ENCODE measurements around the gene RALGPS1. TPM values are rescaled to one million over a fixed set of nuclear protein-coding genes. Genes with fewer than 3 reads are reported as not detected.

RALGPS1 gene
- total and polyA plus RNA-seq, 2 of the 8 experiments (the other 6 are each of a cell fraction or from before 2014, with no cell fraction given): 20.0 to 23.5 TPM

DNA sequence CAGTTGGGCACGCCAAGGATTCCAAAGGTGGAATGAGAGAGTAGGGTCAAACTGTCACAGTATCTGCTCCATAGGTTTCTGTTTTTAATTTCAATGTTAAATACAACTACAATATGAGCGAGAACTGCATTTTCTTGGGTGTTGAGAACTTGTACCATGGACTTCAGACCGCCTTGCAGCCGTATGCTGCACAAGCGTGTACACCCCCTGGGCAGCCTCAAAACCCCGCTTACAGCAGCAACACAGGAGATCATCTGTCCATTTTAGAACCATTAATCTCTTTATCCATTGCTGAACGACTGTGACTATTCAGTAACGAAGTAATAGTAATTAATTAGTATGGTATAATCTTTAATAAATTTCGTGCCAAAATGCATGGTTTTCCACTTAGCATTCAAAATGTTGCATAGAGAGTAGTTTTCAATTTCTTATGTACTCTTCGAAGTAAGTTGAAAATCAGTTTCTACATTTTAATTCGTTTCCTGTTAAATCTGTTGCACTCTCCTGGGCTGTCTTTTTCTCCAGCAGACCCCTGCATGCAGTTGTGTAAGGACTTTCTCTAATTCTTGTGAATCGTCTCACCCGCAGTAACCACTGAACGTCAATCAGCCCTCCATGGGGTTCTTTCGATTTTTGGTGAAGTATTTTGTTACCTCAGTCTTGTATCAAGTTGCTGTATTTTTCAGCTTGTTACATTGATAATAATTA lies 308.0 kb downstream of the RALGPS1 start:
- Histone ChIP-seq H4K91ac (replicated peaks; ENCODE audit: insufficient read length, low read length) (no peak overlapping the region), H2BK15ac (ENCODE audit: low read length) (no peak overlapping the region), H3K27ac (ENCODE audit: low read depth, low read length) (no peak overlapping the region), H3K4me2 (ENCODE audit: insufficient read depth in 1 of 2, low read depth in 2 of 2, low read length in 2 of 2) (no peak overlapping the region), H2BK5ac (ENCODE audit: low read depth, low read length) (no peak overlapping the region), H3K4ac (replicated peaks; ENCODE audit: insufficient read length, low read depth, low read length) (no peak overlapping the region), H3K23ac (ENCODE audit: insufficient read length) (no peak overlapping the region), H4K8ac (ENCODE audit: extremely low read depth, insufficient read depth, low read length) (no peak overlapping the region), H3K4me3 (ENCODE audit: extremely low read depth in 1 of 4, insufficient read depth in 2 of 4, low read depth in 3 of 4, low read length in 4 of 4) (no peak overlapping the region), H4K20me1 (replicated peaks in 1 of 2; ENCODE audit: control insufficient read depth in 1 of 2, insufficient read depth in 2 of 2, low read length in 2 of 2) (peaks cover 2 to 7% of the 10 kb centered on the region in 2 experiments), H4K5ac (ENCODE audit: insufficient read length, low read depth, low read length) (no peak overlapping the region), H2AK5ac (ENCODE audit: low read depth, low read length) (no peak overlapping the region), H3K18ac (ENCODE audit: extremely low read depth, low read length) (no peak overlapping the region), H2AFZ (ENCODE audit: low read length) (no peak overlapping the region), H3K9ac (replicated peaks in 1 of 4; ENCODE audit: extremely low read depth in 1 of 4, low read depth in 3 of 4, low read length in 3 of 4) (no peak overlapping the region), H2BK120ac (replicated peaks; ENCODE audit: low read depth, low read length) (no peak overlapping the region), H3K9me3 (ENCODE audit: insufficient read depth in 2 of 2, low read depth in 1 of 2, low read length in 1 of 2) (no peaks in the 10 kb centered on the region), H3K36me3 (ENCODE audit: control insufficient read depth in 2 of 4, insufficient read depth in 4 of 4, low read length in 3 of 4) (no peaks in the 10 kb centered on the region), H3K27me3 (replicated peaks in 1 of 4; ENCODE audit: control insufficient read depth in 3 of 4, extremely low read depth in 1 of 4, insufficient read depth in 3 of 4, low read length in 3 of 4) (peaks cover 2 to 15% (median 13%) of the 10 kb centered on the region in 4 experiments; a peak in 6 of 7 replicates), H3K23me2 (ENCODE audit: low read depth, low read length) (peaks cover 13% of the 10 kb centered on the region), H3K79me2 (ENCODE audit: control insufficient read depth in 1 of 2, insufficient read depth in 2 of 2, low read length in 2 of 2) (no peaks in the 10 kb centered on the region), H2BK20ac (ENCODE audit: low read length) (no peak overlapping the region), H3K79me1 (ENCODE audit: low read depth, low read length) (no peaks in the 10 kb centered on the region), H3K14ac (ENCODE audit: insufficient read length) (no peak overlapping the region), H3K4me1 (replicated peaks in 1 of 4; ENCODE audit: control insufficient read depth in 3 of 4, insufficient read depth in 4 of 4, low read length in 3 of 4) (peaks cover 0 to 13% (median 8%) of the 10 kb centered on the region in 4 experiments; a peak in 5 of 7 replicates), H2BK12ac (ENCODE audit: low read depth, low read length) (no peak overlapping the region), H3K56ac (replicated peaks; ENCODE audit: insufficient read length, low read depth, low read length) (no peak overlapping the region)
- TF ChIP-seq BCL11A (IDR thresholded peaks at IDR 0.05; ENCODE audit: low read depth in 2 of 2, low read length in 2 of 2): no peak
- TF ChIP-seq, protein P1, sequence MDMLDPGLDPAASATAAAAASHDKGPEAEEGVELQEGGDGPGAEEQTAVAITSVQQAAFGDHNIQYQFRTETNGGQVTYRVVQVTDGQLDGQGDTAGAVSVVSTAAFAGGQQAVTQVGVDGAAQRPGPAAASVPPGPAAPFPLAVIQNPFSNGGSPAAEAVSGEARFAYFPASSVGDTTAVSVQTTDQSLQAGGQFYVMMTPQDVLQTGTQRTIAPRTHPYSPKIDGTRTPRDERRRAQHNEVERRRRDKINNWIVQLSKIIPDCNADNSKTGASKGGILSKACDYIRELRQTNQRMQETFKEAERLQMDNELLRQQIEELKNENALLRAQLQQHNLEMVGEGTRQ (IDR thresholded peaks at IDR 0.05; ENCODE audit: low read length): no peak
- no peak for TF ChIP-seq BACH1 (IDR thresholded peaks at IDR 0.05; ENCODE audit: low read length)
- TF ChIP-seq EGR1 (IDR thresholded peaks at IDR 0.05; ENCODE audit: borderline replicate concordance, low read depth, low read length): no peak
- no peak for TF ChIP-seq CTBP2 (IDR thresholded peaks at IDR 0.05; ENCODE audit: borderline replicate concordance, insufficient read depth, insufficient read length, low read length)
- TF ChIP-seq RXRA (IDR thresholded peaks at IDR 0.05; ENCODE audit: insufficient read depth, low read depth, low read length): no peak
- no peak for TF ChIP-seq CHD2 (IDR thresholded peaks at IDR 0.05; ENCODE audit: low read length)
- FAIRE-seq (no peak), DNase-seq (ENCODE audit: low read depth in 1 of 2, low spot score in 2 of 2) (no peak)
- ChIA-PET POLR2A (ENCODE audit: partially characterized antibody) (interaction anchor here (1.1 kb wide), 1 partner anchor 12 kb away, joined by 3 read pairs; no protein-coding TSS in a partner anchor), CTCF (ENCODE audit: partially characterized antibody) (interaction anchor here (1.4 to 2.4 kb wide), 4 partner anchors 10 to 175 kb away, joined by 6 to 13 read pairs (median 10); partner anchors contain the start of gene SLC2A8)
- 89% methylated on average over 15 of the region's 15 CpGs; no CpG with 5 or more reads in 1 of the 2 experiments for WGBS, 2 experiments (ENCODE audit: extremely low coverage in 1 of 2, insufficient coverage in 1 of 2, insufficient read length in 1 of 2, insufficient replicate concordance in 2 of 2, low coverage in 1 of 2, low lambda C conversion rate in 2 of 2, missing lambda C conversion rate in 1 of 2)

Measured in H1 (cell line).